Hepatocyte (in vitro differentiated cells): ENCODE data around the gene ESAM. TPM values are rescaled to one million over a fixed set of nuclear protein-coding genes. Genes with fewer than 3 reads are reported as not detected.
A peak's percentile ranks its signal among the peaks of the same experiment; 100 is the strongest.

Experiments used
- DNase-seq: peaks from one replicate; pipeline ENCODE4 v3.0.0-alpha.2; 2016; ENCODE audit warnings: low spot score
- H2AFZ ChIP-seq: fragments of 200-600 bp; sonication (generic); 2 replicates; pipeline ENCODE4 v1.6.0; 2016; ENCODE audit warnings: antibody characterized with exemption, mild to moderate bottlenecking
- H3K27ac ChIP-seq: fragments of 200-600 bp; sonication (generic); 2 replicates; pipeline ENCODE4 v1.5.1; 2016; ENCODE audit warnings: mild to moderate bottlenecking
- H3K27me3 ChIP-seq: fragments of 200-600 bp; sonication (generic); 2 replicates; pipeline ENCODE4 v1.6.1; 2016
- H3K36me3 ChIP-seq: fragments of 200-600 bp; sonication (generic); replicated peaks from 2 replicates; pipeline ENCODE4 v1.5.1; 2016; ENCODE audit warnings: low read depth; ENCODE audit not compliant: insufficient read depth
- H3K4me1 ChIP-seq: fragments of 200-600 bp; sonication (generic); 2 replicates; pipeline ENCODE4 v1.5.1; 2016; ENCODE audit warnings: mild to moderate bottlenecking, moderate library complexity; ENCODE audit not compliant: insufficient read depth
- H3K4me2 ChIP-seq: fragments of 200-600 bp; sonication (generic); 2 replicates; pipeline ENCODE4 v1.6.0; 2016
- H3K4me3 ChIP-seq: fragments of 200-600 bp; sonication (generic); 2 replicates; pipeline ENCODE4 v1.5.1; 2016; ENCODE audit warnings: mild to moderate bottlenecking
- H3K79me2 ChIP-seq: fragments of 200-600 bp; sonication (generic); 2 replicates; pipeline ENCODE4 v1.6.0; 2017; ENCODE audit warnings: mild to moderate bottlenecking
- H3K9me2 ChIP-seq: fragments of 200-600 bp; sonication (generic); replicated peaks from 2 replicates; pipeline ENCODE4 v1.6.0; 2017; ENCODE audit warnings: mild to moderate bottlenecking; ENCODE audit not compliant: insufficient read depth
- H3K9me3 ChIP-seq: fragments of 200-600 bp; sonication (generic); 2 replicates; pipeline ENCODE4 v1.5.1; 2016; ENCODE audit warnings: low read depth, mild to moderate bottlenecking
- H4K20me1 ChIP-seq: fragments of 200-600 bp; sonication (generic); 2 replicates; pipeline ENCODE4 v1.6.0; 2016; ENCODE audit warnings: mild to moderate bottlenecking; ENCODE audit not compliant: insufficient read depth, poor library complexity, severe bottlenecking
- CTCF ChIP-seq: fragments of 200-600 bp; sonication (generic); IDR thresholded peaks from 2 replicates; pipeline ENCODE4 v1.5.1; 2016; ENCODE audit warnings: antibody characterized with exemption, mild to moderate bottlenecking; ENCODE audit not compliant: poor library complexity
- EZH2 ChIP-seq: fragments of 200-600 bp; sonication (generic); IDR thresholded peaks from 2 replicates; pipeline ENCODE4 v1.6.1; 2016; ENCODE audit warnings: antibody characterized with exemption, mild to moderate bottlenecking, borderline replicate concordance
- EZH2phosphoT487 ChIP-seq: fragments of 200-600 bp; sonication (generic); IDR thresholded peaks from one replicate; pipeline ENCODE4 v1.6.1; 2018; ENCODE audit warnings: antibody characterized with exemption, mild to moderate bottlenecking, low read depth, moderate library complexity; ENCODE audit not compliant: unreplicated experiment, severe bottlenecking
- WGBS: methylation state at CpG from one replicate; pipeline ENCODE4 v1.1.6; 2016; ENCODE audit warnings: low lambda C conversion rate; ENCODE audit errors: missing lambda C conversion rate; 5-methylcytosine and 5-hydroxymethylcytosine counted together
- polyA plus RNA-seq: library from polyadenylated mRNA; unstranded; fragments of >200 nt; fragmentation: Nextera tagmentation; extraction: Ambion mirVana; gene quantifications from 2 replicates; pipeline ENCODE4 v1.2.1, GENCODE V29; 2016
- total RNA-seq: library from RNA; depleted of rRNA; stranded (reverse); fragments of >200 nt; gene quantifications from 2 replicates; pipeline ENCODE4 v1.2.3, GENCODE V29; 2014

The ESAM gene
- total and polyA plus RNA-seq, 2 experiments from 2014 or later: 3.6 to 3.9 TPM

- no peaks in the 10 kb centered on the region for H4K20me1 ChIP-seq
- no peaks in the 10 kb centered on the region for H3K9me3 ChIP-seq
- no peak overlapping the region for H3K4me3 ChIP-seq
- H3K79me2 ChIP-seq: no peaks in the 10 kb centered on the region
- H3K27ac ChIP-seq: no peak overlapping the region
- WGBS: 51% methylated on average over 7 of the region's 7 CpGs
- H2AFZ ChIP-seq: no peak overlapping the region
- no peak for DNase-seq
- H3K36me3 ChIP-seq: no peaks in the 10 kb centered on the region
- H3K4me2 ChIP-seq: peak overlapping the region; percentile 98
- H3K27me3 ChIP-seq: peaks cover 68% of the 10 kb centered on the region
- H3K9me2 ChIP-seq: no peaks in the 10 kb centered on the region
- H3K4me1 ChIP-seq: peaks cover 11% of the 10 kb centered on the region
- TF ChIP-seq EZH2phosphoT487: no peak
- TF ChIP-seq CTCF: no peak
- TF ChIP-seq EZH2: no peak
Measured at GRCh38 chr11:124717421-124717785, 44.7 kb downstream of the ESAM start.

- no peak overlapping the region for H3K27ac ChIP-seq
- no peak overlapping the region for H2AFZ ChIP-seq
Measured at GRCh38 chr11:124716591-124716990, 45.5 kb downstream of the ESAM start.

GRCh38 chr11:124712392-124712791 is 49.7 kb downstream of the ESAM start:
- no peak overlapping the region for H3K4me3 ChIP-seq
- no peak for DNase-seq
- no peaks in the 10 kb centered on the region for H3K9me2 ChIP-seq
- no peaks in the 10 kb centered on the region for H3K79me2 ChIP-seq
- WGBS: 69% methylated on average over 3 of the region's 3 CpGs
- H3K27ac ChIP-seq: no peak overlapping the region
- H4K20me1 ChIP-seq: no peaks in the 10 kb centered on the region
- H2AFZ ChIP-seq: no peak overlapping the region
- TF ChIP-seq EZH2phosphoT487 (no peak), EZH2 (no peak), CTCF (no peak)
- H3K27me3 ChIP-seq: peaks cover 19% of the 10 kb centered on the region
- H3K4me1 ChIP-seq: peaks cover 2% of the 10 kb centered on the region
- H3K4me2 ChIP-seq: no peak overlapping the region
- no peaks in the 10 kb centered on the region for H3K36me3 ChIP-seq
- no peaks in the 10 kb centered on the region for H3K9me3 ChIP-seq

More at GRCh38 chr11:124716591-124716990, 45.5 kb downstream of the ESAM start:
- Histone ChIP-seq H3K4me2 (no peak overlapping the region), H3K27me3 (peaks cover 60% of the 10 kb centered on the region), H3K4me3 (no peak overlapping the region), H3K9me3 (no peaks in the 10 kb centered on the region), H4K20me1 (no peaks in the 10 kb centered on the region), H3K79me2 (no peaks in the 10 kb centered on the region), H3K4me1 (peaks cover 11% of the 10 kb centered on the region), H3K9me2 (no peaks in the 10 kb centered on the region), H3K36me3 (no peaks in the 10 kb centered on the region)
- 71% methylated on average over 3 of the region's 3 CpGs for WGBS
- TF ChIP-seq EZH2phosphoT487 (no peak), EZH2 (no peak), CTCF (no peak)
- DNase-seq: no peak

GRCh38 chr11:124707829-124708228 is 54.3 kb downstream of the ESAM start:
- no peak for TF ChIP-seq CTCF
- no peak for TF ChIP-seq EZH2phosphoT487
- no peak for TF ChIP-seq EZH2
- Histone ChIP-seq H4K20me1 (no peaks in the 10 kb centered on the region), H3K4me2 (no peak overlapping the region), H3K4me1 (no peaks in the 10 kb centered on the region), H3K36me3 (no peaks in the 10 kb centered on the region), H3K27ac (no peak overlapping the region), H3K79me2 (no peaks in the 10 kb centered on the region), H3K4me3 (no peak overlapping the region), H3K27me3 (no peaks in the 10 kb centered on the region), H3K9me3 (no peaks in the 10 kb centered on the region), H3K9me2 (no peaks in the 10 kb centered on the region), H2AFZ (no peak overlapping the region)
- 84% methylated on average over 4 of the region's 4 CpGs for WGBS
- DNase-seq: no peak
